ENCODE results near the gene LAP3.
"Not testable (repeated sequence)": the region's sequence is repeated elsewhere in the genome, so short reads cannot be mapped to it uniquely, and the experiment has no call there.

Gene LAP3

DNA sequence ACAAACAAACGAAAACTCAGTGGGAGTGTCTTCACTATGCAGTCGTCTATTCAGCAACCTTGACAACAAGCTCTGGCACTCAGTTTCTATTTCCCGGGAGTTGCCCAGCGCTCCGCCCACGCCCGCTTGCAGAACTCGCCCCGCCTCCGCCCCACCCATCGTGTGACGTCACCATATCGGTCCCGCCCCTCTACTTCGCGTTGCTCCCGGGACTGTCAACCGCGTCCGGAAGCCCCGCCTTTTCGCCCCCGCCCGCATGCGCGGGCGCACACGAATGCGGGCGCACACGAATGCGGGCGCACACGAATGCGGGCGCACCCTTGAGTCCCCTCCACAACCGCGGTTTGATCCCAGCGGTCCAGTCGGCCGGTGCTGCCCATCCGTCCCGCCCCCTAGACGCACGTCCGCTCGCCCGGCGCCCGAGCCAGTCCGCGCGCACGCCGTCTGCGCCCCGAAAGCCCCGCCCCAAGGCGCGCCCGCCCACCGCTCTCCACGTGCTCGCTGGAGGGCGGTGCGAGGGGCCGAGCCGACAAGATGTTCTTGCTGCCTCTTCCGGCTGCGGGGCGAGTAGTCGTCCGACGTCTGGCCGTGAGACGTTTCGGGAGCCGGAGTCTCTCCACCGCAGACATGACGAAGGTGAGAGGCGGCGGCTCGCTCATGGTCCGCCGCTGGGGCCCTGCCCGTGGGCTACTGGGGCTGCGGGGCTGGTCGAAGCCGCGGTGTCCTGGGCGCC is at the start of gene LAP3:
Gene LAP3 (plus strand): TSS at position 267 of the 733 bp plus-strand sequence. CDS start 268 bp downstream, at position 535.
- DNase-seq (ENCODE audit: low spot score), result peak; percentile 99

DNA sequence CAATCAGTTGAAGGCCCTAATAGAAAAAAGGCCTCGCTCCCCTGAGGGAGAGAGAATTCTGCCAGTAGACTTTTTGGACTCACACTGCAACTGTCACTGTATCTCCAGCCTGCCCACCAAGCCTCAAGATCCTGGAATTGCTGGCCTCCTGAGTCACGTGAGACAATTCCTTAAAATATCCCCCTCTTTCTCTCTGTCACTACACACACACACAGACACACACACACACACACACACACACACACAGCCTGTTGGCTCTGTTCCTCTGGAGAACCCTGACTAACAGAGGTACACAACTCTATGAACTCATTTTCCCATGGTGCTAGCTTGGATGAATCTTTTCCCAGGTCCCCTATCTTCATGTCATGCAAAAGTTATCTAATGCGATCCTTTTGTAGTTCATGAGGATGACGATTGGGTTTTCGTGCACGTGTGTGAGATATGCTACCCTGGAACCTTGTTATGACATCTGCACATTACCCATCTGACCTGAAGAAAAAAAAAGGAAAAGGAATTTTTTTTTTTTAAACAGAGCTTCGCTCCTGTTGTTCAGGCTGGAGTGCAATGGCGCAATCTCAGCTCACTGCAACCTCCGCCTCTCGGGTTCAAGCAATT is 48.3 kb upstream of the LAP3 start:
- DNase-seq (ENCODE audit: low spot score), result no peak

DNA sequence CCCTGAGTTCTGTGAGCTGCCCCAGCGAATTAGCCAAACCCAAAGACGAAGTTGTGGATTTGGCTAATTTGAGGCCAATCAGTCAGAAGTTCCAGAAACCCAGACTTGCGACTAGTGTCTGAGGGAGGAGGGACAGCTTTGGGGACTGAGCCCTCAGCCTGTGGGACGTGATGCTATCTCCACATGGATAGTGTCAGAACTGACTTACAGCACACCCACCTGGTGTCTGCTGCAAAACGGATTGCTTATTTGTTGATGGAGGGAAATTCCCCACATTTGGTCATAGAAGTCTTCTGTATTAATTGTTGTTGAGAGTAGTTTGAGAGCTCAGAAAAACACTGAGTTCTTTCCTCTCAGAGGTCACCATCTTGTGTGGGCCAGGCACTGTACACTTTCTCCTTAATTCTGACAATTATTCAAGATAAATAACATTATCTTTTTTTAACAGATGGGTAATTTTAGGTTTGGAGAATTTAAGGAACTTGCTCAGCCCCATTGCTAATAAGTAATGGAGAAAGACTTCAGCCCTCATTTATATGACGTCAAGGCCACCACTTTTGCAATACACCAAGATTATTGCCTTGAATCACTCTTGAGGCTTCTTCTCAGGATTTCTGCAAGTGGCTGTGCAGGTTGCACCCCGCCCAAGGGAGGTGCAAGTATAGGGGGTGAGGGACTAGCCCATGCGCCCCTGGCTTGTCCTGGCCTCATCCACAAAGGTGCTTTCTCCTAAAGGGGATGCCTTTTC is 45.3 kb upstream of the LAP3 start:
- no peak for DNase-seq (ENCODE audit: low spot score)

DNA sequence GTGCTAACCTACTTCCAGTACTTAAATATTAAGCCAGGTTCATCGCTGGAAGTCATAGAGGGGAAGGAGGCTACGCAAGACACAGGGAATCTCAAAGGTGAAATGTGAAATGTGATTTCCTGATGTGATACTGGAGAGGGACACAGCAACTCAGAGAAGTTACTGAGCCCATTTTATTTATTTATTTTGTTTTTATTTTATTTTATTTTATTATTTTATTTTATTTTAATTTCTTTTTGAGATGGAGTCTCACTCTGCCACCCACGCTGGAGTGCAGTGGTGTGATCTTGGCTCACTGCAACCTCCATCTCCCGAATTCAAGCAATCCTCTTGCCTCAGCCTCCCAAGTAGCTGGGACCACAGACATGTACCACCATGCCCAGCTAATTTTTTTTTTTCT is 42.3 kb upstream of the LAP3 start:
- no peak for DNase-seq (ENCODE audit: low spot score)

DNA sequence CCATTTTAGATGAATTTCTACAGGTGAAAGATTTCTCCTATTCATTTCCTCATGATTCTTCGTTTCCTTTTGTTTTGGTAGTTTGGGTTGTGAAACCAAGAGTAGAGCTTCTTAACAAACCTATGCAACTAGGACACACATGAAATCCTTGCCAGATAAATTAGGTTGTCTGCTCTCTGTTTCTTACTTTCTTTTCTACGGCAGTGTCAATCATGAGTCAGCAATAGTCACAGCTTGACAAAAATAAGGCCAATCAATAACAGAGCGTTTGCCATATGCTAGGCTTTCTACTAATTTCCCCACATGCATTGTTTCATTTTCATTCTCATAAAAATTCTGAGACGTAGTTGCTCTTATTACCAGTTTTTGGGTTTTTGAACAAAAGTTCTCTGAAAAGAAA is 41.8 kb upstream of the LAP3 start:
- DNase-seq (ENCODE audit: low spot score), result no peak

DNA sequence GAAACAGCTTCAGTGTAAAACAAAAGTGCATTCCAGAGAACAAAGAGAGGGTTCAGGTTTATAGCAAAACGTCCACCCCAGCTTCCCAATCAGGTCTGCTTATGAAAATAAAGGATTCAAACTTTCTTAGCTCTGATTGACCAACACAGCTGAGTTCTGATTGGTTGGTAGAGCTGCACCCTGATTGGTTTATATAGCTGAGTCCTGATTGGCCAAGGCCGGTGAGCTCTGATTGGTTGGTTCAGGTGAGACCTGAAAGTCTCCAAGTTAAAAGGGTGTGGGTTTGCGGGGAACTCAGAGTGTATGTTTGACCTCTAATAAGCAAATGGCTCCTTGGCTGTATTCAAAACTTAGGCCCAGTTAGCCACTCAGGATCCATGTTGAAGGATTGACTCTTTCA is 41.1 kb upstream of the LAP3 start:
- DNase-seq (ENCODE audit: low spot score), result no peak

DNA sequence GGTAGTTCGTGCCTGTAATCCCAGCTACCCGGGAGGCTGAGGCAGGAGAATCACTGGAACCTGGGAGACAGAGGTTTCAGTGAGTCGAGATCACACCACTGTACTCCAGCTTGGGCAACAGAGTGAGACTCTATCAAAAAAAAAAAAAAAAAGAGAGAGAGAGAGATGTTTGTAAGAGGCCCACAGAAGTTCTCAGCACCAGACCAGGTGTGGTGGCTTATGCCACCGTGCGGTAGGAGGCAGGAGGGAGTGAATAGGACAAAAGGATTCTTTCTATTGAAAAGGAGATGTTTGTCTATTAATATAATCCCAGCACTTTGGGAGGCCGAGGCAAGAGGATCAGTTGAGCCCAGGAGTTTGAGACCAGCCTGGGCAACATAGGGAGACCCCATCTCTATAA is 39.9 kb upstream of the LAP3 start:
- not testable (repeated sequence) for DNase-seq (ENCODE audit: low spot score)

DNA sequence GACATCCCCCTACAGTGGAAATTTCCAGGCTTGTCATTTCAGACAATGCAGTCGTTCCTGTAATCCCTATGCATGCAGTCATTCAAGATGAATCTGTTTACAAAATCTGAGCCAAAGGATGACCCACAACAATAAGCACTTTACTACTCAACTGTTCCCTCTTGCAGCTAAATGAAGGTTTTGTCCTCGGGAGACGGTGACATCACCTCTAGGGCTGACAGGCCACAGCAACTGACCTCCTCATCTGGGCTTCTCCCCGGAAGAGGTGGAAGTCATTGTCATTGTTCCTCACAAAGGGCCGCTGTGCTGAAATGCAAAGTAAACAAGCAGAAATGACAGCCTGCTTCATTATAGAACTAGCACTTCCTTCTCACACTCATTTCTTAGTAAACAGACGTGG is 32.8 kb upstream of the LAP3 start:
- DNase-seq (ENCODE audit: low spot score), result no peak

DNA sequence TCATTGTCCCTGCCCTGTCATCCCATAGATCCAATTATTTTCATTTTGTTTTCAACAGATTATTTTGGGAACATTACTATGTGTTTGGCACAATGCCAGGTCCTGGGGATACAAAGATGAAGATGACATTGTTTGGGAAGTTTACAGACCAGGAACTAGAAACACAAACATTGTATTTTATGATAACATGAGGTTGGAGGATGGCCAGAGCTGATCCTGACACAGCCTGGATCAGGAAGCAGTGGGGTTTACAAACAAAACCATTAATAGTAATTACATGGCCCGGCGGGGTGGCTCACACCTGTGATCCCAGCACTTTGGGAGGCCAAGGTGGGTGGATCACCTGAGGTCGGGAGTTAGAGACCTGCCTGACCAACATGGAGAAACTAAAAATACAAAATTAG is 32.2 kb upstream of the LAP3 start:
- no peak for DNase-seq (ENCODE audit: low spot score)

DNA sequence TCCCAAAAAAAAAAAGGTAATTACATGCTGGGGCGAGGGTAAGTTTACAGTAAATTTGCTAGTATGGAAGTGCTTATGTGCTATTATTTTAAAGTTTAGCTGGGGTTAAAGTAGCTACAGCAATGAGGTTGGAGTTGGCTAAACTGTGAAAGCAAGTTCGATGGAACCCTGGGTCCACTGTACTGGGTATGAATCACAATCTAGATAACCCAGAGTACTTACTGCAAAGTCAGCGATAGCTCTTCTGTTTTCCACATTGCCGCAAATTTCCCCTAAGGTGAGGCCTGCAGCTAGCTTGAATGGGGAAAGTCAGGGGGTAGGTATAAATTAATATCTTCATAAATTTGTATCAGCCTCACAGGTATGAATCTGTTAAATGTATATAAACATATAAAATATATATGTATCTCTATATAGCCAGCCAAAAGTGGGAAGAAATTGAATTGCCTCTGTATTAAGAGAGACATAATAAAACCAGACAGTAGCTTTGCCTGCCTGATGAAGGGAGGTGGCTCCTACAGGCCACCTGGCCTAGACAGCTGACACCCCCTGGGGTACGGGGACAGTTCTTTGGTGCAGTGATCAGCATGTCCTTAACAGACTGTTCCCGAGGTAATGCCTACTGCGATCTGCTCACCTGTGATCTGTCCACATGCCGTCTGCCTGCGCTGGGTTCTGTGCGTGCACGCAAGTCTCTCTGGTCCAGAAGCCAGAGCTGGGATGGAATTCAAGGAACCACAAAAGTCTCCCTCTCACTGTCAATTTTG is 31.4 kb upstream of the LAP3 start:
- no peak for DNase-seq (ENCODE audit: low spot score)

DNA sequence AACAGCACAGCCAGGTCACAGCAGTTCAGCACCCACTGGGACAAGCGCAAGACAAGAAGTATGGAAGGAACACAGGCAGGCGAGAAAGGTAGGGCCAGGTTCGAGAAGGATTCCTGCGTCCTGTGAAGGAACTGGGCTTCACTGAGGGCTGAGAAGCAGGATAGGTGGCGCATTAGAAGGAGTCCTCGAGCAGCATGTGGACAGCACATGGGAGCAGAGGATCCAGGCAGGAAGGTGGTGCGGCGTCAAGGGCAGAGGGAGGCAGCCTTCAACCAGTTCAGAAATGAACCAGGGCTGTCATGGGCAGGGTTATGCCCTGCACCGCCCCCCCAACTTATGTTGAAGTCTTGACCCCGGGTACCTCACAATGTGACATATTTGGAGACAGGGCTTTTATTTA is 30.8 kb upstream of the LAP3 start:
- DNase-seq (ENCODE audit: low spot score), result no peak

DNA sequence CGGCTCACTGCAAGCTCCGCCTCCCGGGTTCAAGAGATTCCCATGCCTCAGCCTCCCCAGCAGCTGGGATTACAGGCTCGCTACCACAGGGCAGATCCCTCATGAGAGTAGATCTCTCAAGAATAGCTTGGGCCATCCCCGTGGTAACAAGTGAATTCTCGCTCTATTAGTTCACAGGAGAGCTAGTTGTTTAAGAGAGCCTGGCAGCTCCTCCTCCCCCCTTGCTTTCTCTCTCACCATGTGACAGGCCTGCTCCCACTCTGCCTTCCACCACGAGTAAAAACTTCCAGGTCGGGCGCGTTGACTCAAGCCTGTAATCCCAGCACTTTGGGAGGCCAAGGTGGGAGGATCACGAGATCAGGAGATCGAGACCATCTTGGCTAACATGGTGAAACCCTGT is 30.3 kb upstream of the LAP3 start:
- DNase-seq (ENCODE audit: low spot score), result no peak

DNA sequence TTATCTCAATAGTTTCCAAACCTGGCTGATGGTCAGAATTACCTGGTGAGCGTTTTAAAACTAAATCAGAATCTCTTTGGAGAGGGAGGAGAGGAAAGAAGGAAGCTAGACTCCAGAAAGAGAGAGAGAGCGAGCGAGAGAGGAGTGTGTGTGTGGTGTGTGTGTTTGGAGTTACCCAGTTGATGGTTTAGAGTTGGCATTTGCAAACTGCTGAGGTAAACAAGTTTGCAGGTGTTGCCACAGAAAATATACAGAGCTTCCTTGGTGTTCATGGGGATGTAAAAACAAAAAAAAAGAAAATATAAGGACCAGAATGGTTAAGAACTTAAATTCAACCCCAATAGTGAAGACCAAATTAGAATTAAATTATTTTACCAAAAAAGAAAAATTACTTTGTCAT is 26.4 kb upstream of the LAP3 start:
- no peak for DNase-seq (ENCODE audit: low spot score)

DNA sequence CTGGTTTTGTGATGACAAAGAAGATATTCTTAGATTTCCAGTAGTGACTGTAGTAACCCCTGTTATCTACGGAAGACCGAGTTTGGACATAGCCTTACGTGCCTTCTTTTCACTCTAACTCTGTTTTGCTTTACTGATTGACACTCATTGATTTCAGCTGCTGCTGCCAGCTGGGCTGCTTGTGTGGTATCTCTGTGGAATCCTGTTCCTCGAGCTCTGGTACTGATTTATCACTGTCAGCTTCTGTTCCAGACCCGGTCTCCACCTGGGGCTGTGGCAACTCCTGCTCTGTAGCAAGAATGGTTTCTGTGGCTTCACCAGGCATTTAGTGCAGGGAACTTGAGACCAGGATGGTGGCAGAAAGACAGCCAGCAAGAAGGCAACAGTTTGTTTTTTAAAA is 24.6 kb upstream of the LAP3 start:
- no peak for DNase-seq (ENCODE audit: low spot score)

DNA sequence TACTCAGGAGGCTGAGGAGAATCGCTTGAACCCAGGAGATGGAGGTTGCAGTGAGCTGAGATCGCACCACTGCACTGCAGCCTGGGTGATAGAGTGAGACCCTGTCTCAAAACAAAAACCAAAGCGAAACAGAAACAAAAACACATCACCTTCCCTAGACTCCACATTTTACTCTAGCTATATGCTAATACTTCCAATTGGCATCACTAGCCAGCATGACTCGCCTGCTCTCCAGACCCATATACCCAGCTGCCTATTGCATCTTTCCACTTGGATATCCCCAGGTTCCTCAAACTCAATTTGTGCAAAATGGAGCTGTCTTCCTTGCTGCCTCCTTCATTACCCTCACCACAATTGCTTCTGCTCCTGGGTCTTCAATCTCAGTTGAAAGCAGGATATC is 22.4 kb upstream of the LAP3 start:
- DNase-seq (ENCODE audit: low spot score), result no peak

DNA sequence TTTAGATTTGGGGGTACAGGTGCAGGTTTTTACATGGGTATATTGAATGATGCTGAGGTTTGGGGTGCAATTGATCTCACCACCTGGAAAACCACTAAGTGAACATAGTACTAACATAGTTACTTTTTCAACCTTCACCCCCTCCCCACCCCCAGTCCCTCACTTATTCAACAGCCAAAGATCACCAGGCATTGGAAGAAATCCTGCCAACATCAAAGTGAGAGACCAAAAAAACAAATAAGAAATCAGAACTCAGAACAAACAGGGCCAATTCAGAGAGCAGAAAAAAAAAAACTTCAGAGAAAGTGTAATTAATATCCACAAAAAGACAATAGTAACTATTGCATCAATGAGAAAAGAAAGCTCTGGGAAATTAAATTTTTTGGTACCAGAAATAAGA is 20.5 kb upstream of the LAP3 start:
- DNase-seq (ENCODE audit: low spot score), result no peak

DNA sequence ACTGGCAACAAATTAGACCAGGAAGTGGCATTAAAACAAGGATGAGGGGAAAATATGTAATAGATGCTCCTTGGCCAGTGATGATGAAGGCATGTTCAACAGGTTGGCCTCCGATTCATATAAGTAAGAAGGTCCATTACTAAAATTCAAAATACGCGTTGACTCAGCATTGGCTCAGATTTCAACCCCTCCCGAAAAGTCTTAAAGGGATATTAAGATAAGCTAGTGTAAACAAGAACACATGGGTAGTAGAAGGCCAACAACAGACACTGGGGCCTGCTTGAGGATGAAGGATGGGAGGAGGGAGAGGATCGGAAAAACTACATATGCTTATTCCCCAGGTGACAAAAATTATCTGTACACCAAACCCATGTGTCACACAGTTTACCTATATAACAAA is 19.1 kb upstream of the LAP3 start:
- no peak for DNase-seq (ENCODE audit: low spot score)

DNA sequence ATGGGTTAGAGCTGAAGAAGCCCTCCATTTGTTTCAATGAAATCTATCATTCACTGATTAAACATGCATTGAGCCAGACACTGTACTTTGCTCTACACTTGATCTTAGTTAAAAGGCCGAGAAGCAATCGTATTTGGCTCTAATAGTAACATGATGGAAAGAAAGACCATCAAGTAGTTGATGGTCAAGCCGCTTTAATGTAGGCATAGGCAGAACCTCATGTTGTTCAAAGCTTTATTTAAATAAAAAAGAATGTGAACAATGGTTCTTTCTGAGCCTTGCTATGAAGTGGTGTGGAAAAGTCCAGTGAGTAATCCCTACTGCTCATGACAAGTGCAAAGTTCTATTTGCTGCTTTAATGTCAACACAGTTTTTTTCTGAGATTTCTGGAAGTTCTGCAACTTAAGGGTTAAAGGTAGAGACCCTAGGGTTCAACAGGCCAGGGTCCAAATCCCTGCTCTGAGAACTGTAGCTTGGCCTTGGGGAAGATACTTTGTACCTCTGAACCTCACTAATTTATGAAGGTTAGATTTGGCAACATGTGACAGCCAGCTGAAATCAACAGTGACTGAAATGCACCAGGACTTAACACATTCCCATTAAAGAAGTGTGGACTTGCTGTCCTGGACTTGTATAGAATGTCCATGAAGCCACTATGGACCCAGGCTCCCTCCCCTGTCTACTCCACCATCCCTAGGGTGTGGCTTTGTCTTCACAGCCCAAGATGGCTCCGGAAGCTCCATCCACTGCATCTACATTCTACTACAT is 17.9 kb upstream of the LAP3 start:
- DNase-seq (ENCODE audit: low spot score), result no peak

DNA sequence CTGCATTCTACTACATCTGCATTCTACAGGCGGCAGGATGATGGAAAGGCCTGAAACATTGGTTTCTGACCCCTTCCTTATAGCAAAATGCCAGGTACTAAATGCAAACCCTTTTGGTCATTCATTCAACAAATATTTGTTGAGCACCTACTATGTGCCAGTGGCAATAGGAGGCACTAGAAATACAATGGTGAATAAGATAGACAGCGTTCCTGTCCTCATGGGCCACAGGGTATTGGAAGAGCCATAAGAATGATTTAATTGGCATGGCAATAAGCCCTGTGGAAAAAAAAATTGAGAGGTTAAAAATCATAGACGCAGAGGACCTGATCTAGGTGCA is 17.3 kb upstream of the LAP3 start:
- DNase-seq (ENCODE audit: low spot score), result no peak

DNA sequence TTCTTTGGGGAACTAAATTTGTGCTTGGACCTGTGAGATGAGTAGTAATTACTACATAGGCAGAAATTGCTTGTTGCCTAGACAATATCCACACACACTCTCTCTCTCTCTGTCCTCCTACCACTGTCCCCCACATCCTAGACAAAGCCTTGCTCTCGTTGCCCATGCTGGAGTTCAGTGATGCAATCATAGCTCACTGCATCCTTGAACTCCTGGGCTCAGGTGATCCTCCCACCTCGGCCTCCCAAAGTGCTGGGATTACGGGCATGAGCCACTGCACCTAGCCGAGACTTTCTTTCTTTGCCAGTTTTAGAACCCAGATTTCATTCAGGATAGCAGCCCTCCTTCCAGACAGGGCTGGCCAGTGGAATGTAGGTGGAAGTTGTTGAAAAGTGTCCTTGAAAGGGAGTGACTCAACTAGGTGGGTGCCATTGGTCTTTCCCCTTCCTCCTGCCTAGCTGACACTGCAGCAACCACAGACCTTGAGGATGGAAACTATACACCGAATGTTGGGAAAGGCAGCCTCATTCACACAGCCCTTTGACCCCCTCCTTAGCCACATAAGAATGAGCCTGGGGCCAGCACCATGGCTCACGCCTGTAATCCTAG is 16.8 kb upstream of the LAP3 start:
- DNase-seq (ENCODE audit: low spot score), result no peak

DNA sequence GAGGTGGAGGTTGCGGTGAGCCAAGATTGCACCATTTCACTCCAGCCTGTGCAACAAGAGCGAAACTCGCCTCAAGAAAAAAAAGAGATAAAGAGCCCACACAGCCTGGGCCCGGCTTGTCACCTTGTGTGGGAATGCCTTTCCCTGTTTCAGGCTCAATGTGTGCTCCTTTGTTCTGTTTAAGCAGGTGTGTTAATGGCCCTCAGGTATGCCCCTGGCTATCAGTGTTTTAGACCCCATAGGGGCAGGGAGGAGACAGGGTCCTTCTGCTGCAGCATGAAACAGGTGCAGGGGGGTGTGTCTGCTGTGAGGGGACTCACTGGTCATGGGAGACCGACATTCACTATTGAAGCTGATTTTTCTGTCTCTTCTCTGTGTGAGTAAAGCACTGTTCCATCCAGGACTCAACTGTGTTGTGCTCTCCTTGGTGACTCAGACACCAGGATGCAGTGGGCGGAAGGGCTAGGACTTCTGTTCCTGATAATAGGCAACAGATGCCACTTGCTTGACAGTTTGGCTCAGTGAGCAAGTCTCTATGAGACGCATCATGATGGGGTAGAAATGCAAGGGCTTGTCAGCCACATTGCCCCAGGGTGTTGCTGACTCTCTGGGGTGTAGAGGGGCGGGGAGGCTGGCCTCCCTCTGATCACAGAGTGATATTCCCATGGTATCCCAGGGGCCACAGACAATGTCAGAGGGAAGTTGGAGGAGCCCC is 15.6 kb upstream of the LAP3 start:
- no peak for DNase-seq (ENCODE audit: low spot score)
